ENCODE measurements around the gene PRIM2. TPM values are rescaled to one million over a fixed set of nuclear protein-coding genes. Genes with fewer than 3 reads are reported as not detected.

PRIM2 gene
- total and polyA plus RNA-seq, 9 of the 15 experiments (the other 6 are each of a cell fraction or from before 2014, with no cell fraction given): 19.8 to 57.5 (median 33.4) TPM

DNA sequence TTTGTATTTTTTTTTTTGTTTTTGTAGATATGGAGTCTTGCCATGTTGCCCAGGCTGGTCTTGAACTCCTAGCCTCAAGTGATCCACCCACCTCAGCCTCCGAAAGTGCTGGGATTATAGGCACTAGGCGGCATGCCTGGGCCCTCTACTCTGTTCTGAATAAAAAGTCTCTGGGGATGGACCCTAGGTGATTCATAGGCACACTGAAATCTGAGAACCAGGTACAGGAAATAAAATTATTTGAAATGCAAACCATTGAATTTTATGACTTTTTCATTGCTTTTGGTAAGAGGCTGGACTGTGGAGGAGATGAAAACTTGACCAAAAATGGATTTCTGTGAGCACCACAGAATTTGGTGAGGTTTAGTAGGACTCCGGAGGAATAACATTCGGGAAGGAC lies 117.5 kb downstream of the PRIM2 start:
- Histone ChIP-seq H3K27ac (ENCODE audit: extremely low read depth, low read depth, low read length) (no peak overlapping the region), H3K4me1 (replicated peaks in 1 of 2; ENCODE audit: control insufficient read depth in 2 of 2, insufficient read depth in 2 of 2, low read length in 2 of 2) (no peaks in the 10 kb centered on the region), H3K9ac (ENCODE audit: insufficient read depth in 1 of 2, low read depth in 2 of 2, low read length in 2 of 2) (no peak overlapping the region), H3K9me1 (ENCODE audit: control insufficient read depth, insufficient read depth, low read length) (no peaks in the 10 kb centered on the region), H4K20me1 (replicated peaks; ENCODE audit: control insufficient read depth, insufficient read depth, low read length) (no peaks in the 10 kb centered on the region), H3K9me3 (replicated peaks; ENCODE audit: control insufficient read depth, insufficient read depth, low read depth, low read length) (no peaks in the 10 kb centered on the region), H3K27me3 (ENCODE audit: control insufficient read depth in 2 of 2, insufficient read depth in 2 of 2, low read length in 2 of 2) (no peaks in the 10 kb centered on the region), H3K4me2 (ENCODE audit: insufficient read depth, low read length) (no peak overlapping the region), H3K79me2 (ENCODE audit: control insufficient read depth, insufficient read depth, low read length) (no peaks in the 10 kb centered on the region), H3K4me3 (no peak overlapping the region), H2AFZ (ENCODE audit: low read depth, low read length) (no peak overlapping the region), H3K36me3 (ENCODE audit: control insufficient read depth, insufficient read depth, low read length) (no peaks in the 10 kb centered on the region)
- no TSS peak for BruUV-seq (replicated peaks)
- TF ChIP-seq ZKSCAN8 (CRISPR knock-in tag; IDR thresholded peaks at IDR 0.05): no peak
- TF ChIP-seq, protein P1, sequence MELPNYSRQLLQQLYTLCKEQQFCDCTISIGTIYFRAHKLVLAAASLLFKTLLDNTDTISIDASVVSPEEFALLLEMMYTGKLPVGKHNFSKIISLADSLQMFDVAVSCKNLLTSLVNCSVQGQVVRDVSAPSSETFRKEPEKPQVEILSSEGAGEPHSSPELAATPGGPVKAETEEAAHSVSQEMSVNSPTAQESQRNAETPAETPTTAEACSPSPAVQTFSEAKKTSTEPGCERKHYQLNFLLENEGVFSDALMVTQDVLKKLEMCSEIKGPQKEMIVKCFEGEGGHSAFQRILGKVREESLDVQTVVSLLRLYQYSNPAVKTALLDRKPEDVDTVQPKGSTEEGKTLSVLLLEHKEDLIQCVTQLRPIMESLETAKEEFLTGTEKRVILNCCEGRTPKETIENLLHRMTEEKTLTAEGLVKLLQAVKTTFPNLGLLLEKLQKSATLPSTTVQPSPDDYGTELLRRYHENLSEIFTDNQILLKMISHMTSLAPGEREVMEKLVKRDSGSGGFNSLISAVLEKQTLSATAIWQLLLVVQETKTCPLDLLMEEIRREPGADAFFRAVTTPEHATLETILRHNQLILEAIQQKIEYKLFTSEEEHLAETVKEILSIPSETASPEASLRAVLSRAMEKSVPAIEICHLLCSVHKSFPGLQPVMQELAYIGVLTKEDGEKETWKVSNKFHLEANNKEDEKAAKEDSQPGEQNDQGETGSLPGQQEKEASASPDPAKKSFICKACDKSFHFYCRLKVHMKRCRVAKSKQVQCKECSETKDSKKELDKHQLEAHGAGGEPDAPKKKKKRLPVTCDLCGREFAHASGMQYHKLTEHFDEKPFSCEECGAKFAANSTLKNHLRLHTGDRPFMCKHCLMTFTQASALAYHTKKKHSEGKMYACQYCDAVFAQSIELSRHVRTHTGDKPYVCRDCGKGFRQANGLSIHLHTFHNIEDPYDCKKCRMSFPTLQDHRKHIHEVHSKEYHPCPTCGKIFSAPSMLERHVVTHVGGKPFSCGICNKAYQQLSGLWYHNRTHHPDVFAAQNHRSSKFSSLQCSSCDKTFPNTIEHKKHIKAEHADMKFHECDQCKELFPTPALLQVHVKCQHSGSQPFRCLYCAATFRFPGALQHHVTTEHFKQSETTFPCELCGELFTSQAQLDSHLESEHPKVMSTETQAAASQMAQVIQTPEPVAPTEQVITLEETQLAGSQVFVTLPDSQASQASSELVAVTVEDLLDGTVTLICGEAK (IDR thresholded peaks at IDR 0.05): no peak
- TF ChIP-seq, protein P1 (CRISPR knock-in tag; IDR thresholded peaks at IDR 0.05): no peak
- 88% methylated on average over 4 of the region's 4 CpGs for WGBS (ENCODE audit: insufficient coverage, low coverage, missing lambda C conversion rate)
- in situ Hi-C loops (cut with MboI) (no loop called here), intact Hi-C loops (cut with micrococcal nuclease) (no loop called here)
- ATAC-seq (no peak), FAIRE-seq (no peak), DNase-seq (ENCODE audit: extremely low read depth in 1 of 4, low spot score in 3 of 4) (no peak)
- ChIA-PET POLR2A (no interaction called here), CTCF (ENCODE audit: low intra/inter-chr PET ratio) (no interaction called here)
